ENCODE data around the gene FNTB.

DNA sequence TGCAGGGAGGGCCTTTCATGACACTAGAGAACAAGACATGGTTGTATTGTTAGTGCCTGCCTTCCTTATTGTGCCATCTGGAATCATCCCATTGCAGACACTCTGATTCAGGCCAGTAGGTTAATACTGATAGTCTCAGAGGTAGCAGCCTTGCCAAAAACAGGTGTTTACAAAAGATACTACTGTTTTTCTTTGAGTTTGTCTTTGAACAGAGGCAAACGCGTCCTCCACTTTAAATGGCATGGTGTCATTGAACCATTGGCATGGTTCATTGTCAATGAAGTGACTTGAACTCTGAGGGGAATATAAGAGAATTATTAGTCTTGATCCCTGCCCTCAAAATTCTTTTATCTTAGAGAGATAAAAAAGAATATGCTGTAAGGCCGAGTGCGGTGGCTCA lies 4.2 kb downstream of the FNTB start:
- TF ChIP-seq, protein P1, sequence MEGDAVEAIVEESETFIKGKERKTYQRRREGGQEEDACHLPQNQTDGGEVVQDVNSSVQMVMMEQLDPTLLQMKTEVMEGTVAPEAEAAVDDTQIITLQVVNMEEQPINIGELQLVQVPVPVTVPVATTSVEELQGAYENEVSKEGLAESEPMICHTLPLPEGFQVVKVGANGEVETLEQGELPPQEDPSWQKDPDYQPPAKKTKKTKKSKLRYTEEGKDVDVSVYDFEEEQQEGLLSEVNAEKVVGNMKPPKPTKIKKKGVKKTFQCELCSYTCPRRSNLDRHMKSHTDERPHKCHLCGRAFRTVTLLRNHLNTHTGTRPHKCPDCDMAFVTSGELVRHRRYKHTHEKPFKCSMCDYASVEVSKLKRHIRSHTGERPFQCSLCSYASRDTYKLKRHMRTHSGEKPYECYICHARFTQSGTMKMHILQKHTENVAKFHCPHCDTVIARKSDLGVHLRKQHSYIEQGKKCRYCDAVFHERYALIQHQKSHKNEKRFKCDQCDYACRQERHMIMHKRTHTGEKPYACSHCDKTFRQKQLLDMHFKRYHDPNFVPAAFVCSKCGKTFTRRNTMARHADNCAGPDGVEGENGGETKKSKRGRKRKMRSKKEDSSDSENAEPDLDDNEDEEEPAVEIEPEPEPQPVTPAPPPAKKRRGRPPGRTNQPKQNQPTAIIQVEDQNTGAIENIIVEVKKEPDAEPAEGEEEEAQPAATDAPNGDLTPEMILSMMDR (IDR thresholded peaks at IDR 0.05) = no peak
- TF ChIP-seq POLR2A (IDR thresholded peaks at IDR 0.05) = no peak
